Nucleus accumbens (tissue), 56 donors: ENCODE results near the gene SERPINB6.
A peak's percentile ranks its signal among the peaks of the same experiment; 100 is the strongest.
"Not testable (repeated sequence)": the region's sequence is repeated elsewhere in the genome, so short reads cannot be mapped to it uniquely, and the experiment has no call there.

Source experiments
- DNase-seq, 56 donors: peaks; one replicate each; lab custom pipeline; 2025; lab: John Stamatoyannopoulos, UW

SERPINB6 gene

GRCh38 chr6:2971420-2972218 lies at the start of gene SERPINB6:
SERPINB6 (minus strand) TSS chr6:2971567; CDS start chr6:2959332, 12,235 bp downstream.
- peak in 54 of 56 donors; percentile 30 to 92 (median 74) for DNase-seq

GRCh38 chr6:3019749-3020320 lies 48.5 kb upstream of the SERPINB6 start:
- no peak for DNase-seq

- DNase-seq, result no peak
These were observed 47.7 kb upstream of the SERPINB6 start for GRCh38 chr6:3019065-3019464.

GRCh38 chr6:3017304-3017703 lies 45.9 kb upstream of the SERPINB6 start:
- DNase-seq, result no peak

GRCh38 chr6:3016473-3017280 lies 45.3 kb upstream of the SERPINB6 start:
- no peak for DNase-seq

GRCh38 chr6:3015144-3015543 lies 43.8 kb upstream of the SERPINB6 start:
- DNase-seq, result no peak

- DNase-seq, result no peak
These were observed 43.3 kb upstream of the SERPINB6 start for GRCh38 chr6:3014675-3015066.

GRCh38 chr6:3013901-3014674 lies 42.7 kb upstream of the SERPINB6 start:
- no peak for DNase-seq

- no peak for DNase-seq
These were observed 42.1 kb upstream of the SERPINB6 start for GRCh38 chr6:3013486-3013885.

- no peak for DNase-seq
These were observed 40.2 kb upstream of the SERPINB6 start for GRCh38 chr6:3011592-3011991.

- DNase-seq, result no peak
These were observed 39.8 kb upstream of the SERPINB6 start for GRCh38 chr6:3011158-3011557.

GRCh38 chr6:3009930-3010329 lies 38.6 kb upstream of the SERPINB6 start:
- no peak for DNase-seq

- not testable (repeated sequence) for DNase-seq
These were observed 37.4 kb upstream of the SERPINB6 start for GRCh38 chr6:3008712-3009265.

GRCh38 chr6:3007571-3007970 lies 36.2 kb upstream of the SERPINB6 start:
- no peak for DNase-seq

- DNase-seq, result no peak
These were observed 35.1 kb upstream of the SERPINB6 start for GRCh38 chr6:3006476-3006875.

- no peak for DNase-seq
These were observed 34.5 kb upstream of the SERPINB6 start for GRCh38 chr6:3005874-3006273.

- DNase-seq, result no peak
These were observed 33.7 kb upstream of the SERPINB6 start for GRCh38 chr6:3005077-3005476.

- not testable (repeated sequence) for DNase-seq
These were observed 31.9 kb upstream of the SERPINB6 start for GRCh38 chr6:3003226-3003625.

- peak in 5 of 56 donors; percentile 10 to 31 (median 19) for DNase-seq
These were observed 30.5 kb upstream of the SERPINB6 start for GRCh38 chr6:3001773-3002293.
